Thyroid gland (tissue), 4 donors: Measurements from ENCODE around the gene DGCR8. TPM values are rescaled to one million over a fixed set of nuclear protein-coding genes. Genes with fewer than 3 reads are reported as not detected.

Experiments
- DNase-seq, 2 donors: peaks; one replicate each; pipeline ENCODE4 v3.0.0-alpha.2; 2019
- H3K27ac ChIP-seq, 3 donors: fragments of 200-600 bp; sonication (generic); 1 replicate in 2 of 3; 2 replicates in 1 of 3; pipeline ENCODE4 v1.5.1; 2016 to 2019; ENCODE audit warnings: mild to moderate bottlenecking in 1 of 3, moderate library complexity in 1 of 3
- H3K27me3 ChIP-seq: fragments of 200-600 bp; sonication (generic); one replicate; pipeline ENCODE4 v1.5.1; 2019
- H3K36me3 ChIP-seq, 2 donors: fragments of 200-600 bp; sonication (generic); one replicate each; pipeline ENCODE4 v1.5.1; 2016 to 2019
- H3K4me1 ChIP-seq, 2 donors: fragments of 200-600 bp; sonication (generic); one replicate each; pipeline ENCODE4 v1.5.1; 2017 to 2019
- H3K4me3 ChIP-seq, 3 donors: fragments of 200-600 bp; sonication (generic); replicated peaks in 1 of 3; 1 replicate in 2 of 3; 2 replicates in 1 of 3; pipeline ENCODE4 v1.5.1; 2016; ENCODE audit warnings: mild to moderate bottlenecking in 1 of 3
- H3K9me3 ChIP-seq: fragments of 200-600 bp; sonication (generic); one replicate; pipeline ENCODE4 v1.5.1; 2017
- POLR2A ChIP-seq, 2 donors: fragments of 450-650 bp; IDR thresholded peaks; one replicate each; pipeline ENCODE4 v1.6.1; 2017; ENCODE audit warnings: antibody characterized with exemption in 2 of 2, mild to moderate bottlenecking in 2 of 2, moderate library complexity in 1 of 2
- WGBS, 2 donors: methylation state at CpG; one replicate each; pipeline ENCODE4 v1.1.5; 2017; 5-methylcytosine and 5-hydroxymethylcytosine counted together
- intact Hi-C: fragments of 100-400 bp; cut with DNase I; formaldehyde crosslinking; loops from one replicate; pipeline ENCODE4 v1.15.1; 2023
- total RNA-seq, 4 donors: library from RNA; depleted of rRNA; stranded (reverse); fragments of >200 nt; gene quantifications; one replicate each; pipeline ENCODE4 v1.2.3, GENCODE V29; 2016
- TF ChIP-seq, protein P1 (sequence below), 6 experiments: fragments of 200-600 bp in 3 of 6; fragments of 450-650 bp in 3 of 6; sonication (generic) in 3 of 6; IDR thresholded peaks; one replicate each; pipeline ENCODE4 v1.5.1; 2016 to 2019; ENCODE audit warnings: antibody characterized with exemption in 6 of 6, mild to moderate bottlenecking in 2 of 6, inconsistent platforms in 1 of 6, moderate library complexity in 1 of 6

DGCR8 gene
- total RNA-seq, 4 donors from 2014 or later, result 28.9 to 48.8 (median 31.5) TPM

DNA sequence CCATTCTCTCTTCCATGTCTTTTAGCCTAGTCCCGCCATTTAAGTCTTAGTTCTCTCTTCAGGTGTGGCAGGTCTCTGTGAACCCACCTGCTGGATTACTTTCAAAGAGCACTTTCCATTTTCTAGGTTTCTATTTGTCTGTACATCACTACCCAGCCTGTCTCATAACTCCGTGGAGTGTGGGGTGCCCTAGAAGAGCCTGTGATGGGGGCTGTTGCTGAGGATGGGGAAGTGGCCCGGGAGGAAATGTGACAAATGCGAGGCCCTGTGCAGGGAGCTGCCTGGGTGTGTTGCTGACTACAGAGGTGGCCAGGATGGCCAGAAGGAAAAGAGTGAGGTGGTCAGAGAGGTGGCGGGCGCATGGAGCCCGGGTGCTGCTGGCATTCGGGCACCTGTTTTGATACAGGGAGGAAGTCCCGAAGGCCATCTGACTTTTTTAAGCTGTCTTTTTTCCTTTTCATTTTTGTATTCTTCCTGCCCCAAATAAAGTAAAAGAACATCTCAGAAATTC is 10.7 kb downstream of the DGCR8 start:
- WGBS, 2 donors, result 94 to 96% methylated on average over 9 of the region's 9 CpGs

DNA sequence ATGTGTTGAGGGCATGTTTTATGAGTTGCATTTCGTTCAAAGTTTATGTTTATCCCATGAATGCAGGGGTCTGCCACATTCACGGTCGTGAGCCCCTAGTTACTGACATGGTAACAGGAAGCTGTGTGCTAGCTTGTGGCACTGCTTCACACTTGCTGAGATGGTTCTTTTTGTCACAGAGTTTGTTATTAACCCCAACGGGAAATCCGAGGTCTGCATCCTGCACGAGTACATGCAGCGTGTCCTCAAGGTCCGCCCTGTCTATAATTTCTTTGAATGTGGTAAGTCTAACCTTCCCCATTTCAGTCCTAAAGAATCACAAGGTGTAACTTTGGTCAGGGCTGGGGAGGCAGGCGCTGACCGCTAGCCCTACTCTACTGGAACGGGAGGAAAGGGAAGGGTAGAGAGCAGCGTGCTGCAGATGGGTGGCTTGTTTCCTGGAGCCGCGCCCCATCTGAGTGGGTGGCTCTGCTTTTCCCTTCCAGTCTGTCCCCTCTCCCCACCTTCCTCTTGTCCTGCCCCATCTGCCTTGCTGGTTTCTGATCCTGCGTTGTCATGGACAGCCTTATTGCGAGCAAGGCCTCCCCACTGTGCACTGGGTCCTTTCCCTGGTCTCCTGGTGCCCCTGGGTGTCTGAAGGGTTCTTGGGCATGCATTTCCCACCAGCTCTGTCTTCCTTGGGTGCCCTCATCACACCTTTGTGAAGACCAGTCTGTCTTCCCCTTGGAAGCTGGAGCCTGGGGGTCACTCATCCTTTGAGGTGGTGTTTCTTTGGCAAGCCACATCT is 11.8 kb downstream of the DGCR8 start:
- no peak for DNase-seq
- Histone ChIP-seq H3K27ac (no peak overlapping the region), H3K36me3 (peaks cover 78 to 97% of the 10 kb centered on the region in 2 donors), H3K4me3 (no peak overlapping the region), H3K27me3 (no peaks in the 10 kb centered on the region), H3K9me3 (no peaks in the 10 kb centered on the region), H3K4me1 (no peaks in the 10 kb centered on the region)
- 93 to 94% methylated on average over 16 of the region's 16 CpGs for WGBS, 2 donors
- TF ChIP-seq POLR2A (IDR thresholded peaks at IDR 0.05), result no peak
- intact Hi-C loops, result no loop called here

More for the DNA sequence above, 10.7 kb downstream of the DGCR8 start:
- Histone ChIP-seq H3K27ac (no peak overlapping the region), H3K4me1 (no peaks in the 10 kb centered on the region), H3K9me3 (no peaks in the 10 kb centered on the region), H3K4me3 (no peak overlapping the region), H3K27me3 (no peaks in the 10 kb centered on the region), H3K36me3 (peaks cover 85 to 100% of the 10 kb centered on the region in 2 donors)
- no peak for DNase-seq
- TF ChIP-seq, protein P1, sequence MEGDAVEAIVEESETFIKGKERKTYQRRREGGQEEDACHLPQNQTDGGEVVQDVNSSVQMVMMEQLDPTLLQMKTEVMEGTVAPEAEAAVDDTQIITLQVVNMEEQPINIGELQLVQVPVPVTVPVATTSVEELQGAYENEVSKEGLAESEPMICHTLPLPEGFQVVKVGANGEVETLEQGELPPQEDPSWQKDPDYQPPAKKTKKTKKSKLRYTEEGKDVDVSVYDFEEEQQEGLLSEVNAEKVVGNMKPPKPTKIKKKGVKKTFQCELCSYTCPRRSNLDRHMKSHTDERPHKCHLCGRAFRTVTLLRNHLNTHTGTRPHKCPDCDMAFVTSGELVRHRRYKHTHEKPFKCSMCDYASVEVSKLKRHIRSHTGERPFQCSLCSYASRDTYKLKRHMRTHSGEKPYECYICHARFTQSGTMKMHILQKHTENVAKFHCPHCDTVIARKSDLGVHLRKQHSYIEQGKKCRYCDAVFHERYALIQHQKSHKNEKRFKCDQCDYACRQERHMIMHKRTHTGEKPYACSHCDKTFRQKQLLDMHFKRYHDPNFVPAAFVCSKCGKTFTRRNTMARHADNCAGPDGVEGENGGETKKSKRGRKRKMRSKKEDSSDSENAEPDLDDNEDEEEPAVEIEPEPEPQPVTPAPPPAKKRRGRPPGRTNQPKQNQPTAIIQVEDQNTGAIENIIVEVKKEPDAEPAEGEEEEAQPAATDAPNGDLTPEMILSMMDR (IDR thresholded peaks at IDR 0.05), result no peak
- no peak for TF ChIP-seq POLR2A (IDR thresholded peaks at IDR 0.05)
- intact Hi-C loops, result no loop called here

DNA sequence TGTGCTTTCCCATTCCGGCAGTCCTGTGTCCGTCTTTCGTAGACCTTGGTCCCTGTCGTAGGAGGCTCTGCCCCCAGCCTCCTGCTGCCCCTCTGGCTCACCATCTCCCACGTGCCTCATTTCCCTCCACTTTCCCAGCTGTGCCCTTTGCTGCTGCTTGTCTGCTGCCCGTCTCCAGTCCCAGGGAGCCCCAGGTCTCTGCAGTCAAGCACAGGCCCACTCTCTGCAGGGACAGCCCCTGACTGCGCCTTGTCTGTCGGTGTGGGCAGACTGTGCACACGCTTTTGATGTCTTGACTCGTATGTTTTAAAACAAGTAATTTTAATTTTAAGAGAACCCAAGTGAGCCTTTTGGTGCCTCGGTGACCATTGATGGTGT is 12.4 kb downstream of the DGCR8 start:
- intact Hi-C loops, result no loop called here
- WGBS, 2 donors, result 92 to 98% methylated on average over 11 of the region's 11 CpGs
- peaks cover 72 to 91% of the 10 kb centered on the region in 2 donors for H3K36me3 ChIP-seq
- H3K4me1 ChIP-seq, result no peaks in the 10 kb centered on the region
- no peak for DNase-seq
- TF ChIP-seq, protein P1 (IDR thresholded peaks at IDR 0.05), result no peak
- TF ChIP-seq POLR2A (IDR thresholded peaks at IDR 0.05), result no peak
- no peak overlapping the region for H3K27ac ChIP-seq
- H3K9me3 ChIP-seq, result no peaks in the 10 kb centered on the region
- no peak overlapping the region for H3K4me3 ChIP-seq
- no peaks in the 10 kb centered on the region for H3K27me3 ChIP-seq

DNA sequence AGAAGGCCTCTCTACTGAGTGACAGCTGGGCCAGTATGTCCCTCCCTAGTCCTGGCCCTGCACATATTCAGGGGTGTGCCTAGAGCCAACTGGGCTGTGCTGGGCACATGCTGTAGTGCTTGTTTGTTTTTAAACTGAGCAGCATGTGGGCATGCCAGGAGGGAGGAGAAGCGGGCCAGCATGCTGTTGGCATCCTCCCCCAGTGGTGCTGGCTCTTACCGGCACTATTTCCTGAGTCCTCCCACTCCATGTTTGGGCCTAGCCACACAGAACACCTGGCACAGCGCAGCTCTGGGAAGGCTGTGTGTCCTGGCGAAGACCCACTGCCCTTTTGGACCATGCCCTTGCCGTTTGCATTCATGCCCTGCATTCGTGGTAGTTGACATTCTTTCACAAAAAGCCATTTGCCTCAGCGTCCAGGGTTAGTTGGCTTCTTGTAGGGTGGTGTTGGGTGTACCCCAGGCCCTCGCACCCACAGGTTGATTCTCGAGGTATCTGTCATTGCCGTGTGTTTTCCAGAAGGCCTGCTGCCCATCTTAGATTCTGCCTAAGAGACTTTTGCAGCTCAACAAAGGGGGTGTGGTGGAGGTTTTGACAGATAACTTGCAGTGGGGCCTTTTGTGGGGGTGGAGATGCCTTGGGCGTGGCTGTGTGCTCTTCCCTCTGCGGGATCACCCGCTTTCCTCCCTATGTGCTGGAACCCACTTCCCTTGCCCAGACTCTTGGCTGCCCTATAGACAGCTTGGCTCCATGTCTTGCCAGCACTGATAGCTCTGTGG is 13.6 kb downstream of the DGCR8 start:
- Histone ChIP-seq H3K9me3 (no peaks in the 10 kb centered on the region), H3K4me3 (no peak overlapping the region), H3K27ac (no peak overlapping the region), H3K4me1 (no peaks in the 10 kb centered on the region), H3K27me3 (no peaks in the 10 kb centered on the region), H3K36me3 (peaks cover 61 to 85% of the 10 kb centered on the region in 2 donors)
- 93 to 95% methylated on average over 9 to 12 of the region's 13 CpGs for WGBS, 2 donors
- intact Hi-C loops, result no loop called here
- DNase-seq, result no peak
- TF ChIP-seq, protein P1 (IDR thresholded peaks at IDR 0.05), result no peak
- TF ChIP-seq POLR2A (IDR thresholded peaks at IDR 0.05), result no peak

DNA sequence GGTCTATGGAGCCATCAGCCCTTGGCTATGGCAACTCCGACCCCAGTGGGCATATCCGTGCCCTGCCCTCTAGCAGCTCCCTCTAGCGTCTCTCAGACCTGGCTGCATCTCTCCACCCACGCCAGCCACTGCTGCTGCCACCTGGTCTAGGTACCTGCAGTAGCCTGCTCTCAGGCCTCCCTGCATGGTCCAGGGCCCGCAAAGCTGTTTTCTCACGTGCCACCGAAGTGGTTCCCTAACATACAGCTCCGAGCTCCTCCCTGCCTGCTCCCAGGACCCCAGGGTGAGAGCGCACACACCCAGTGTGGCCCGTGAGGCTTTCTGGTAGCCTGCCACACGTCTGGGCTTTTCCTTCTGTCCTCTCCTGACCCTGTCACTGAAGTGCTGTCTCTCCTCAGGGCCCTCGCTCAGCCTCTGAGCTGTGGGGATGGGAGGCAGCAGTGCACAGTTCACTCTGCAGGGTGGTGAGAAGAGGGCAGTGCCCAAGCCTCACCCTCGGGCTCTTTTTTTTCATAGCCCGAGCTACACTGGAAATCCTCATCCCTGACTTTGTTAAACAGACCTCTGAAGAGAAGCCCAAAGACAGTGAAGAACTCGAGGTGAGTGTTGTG is 14.3 kb downstream of the DGCR8 start:
- WGBS, 2 donors, result 96% methylated on average over 15 of the region's 15 CpGs
- H3K9me3 ChIP-seq, result no peaks in the 10 kb centered on the region
- H3K36me3 ChIP-seq, result peaks cover 62 to 85% of the 10 kb centered on the region in 2 donors
- no peak for DNase-seq
- no peaks in the 10 kb centered on the region for H3K27me3 ChIP-seq
- no peak overlapping the region for H3K4me3 ChIP-seq
- TF ChIP-seq, protein P1 (IDR thresholded peaks at IDR 0.05), result no peak
- TF ChIP-seq POLR2A (IDR thresholded peaks at IDR 0.05), result no peak
- no peaks in the 10 kb centered on the region for H3K4me1 ChIP-seq
- no peak overlapping the region for H3K27ac ChIP-seq
- intact Hi-C loops, result no loop called here
